ENCODE results near the gene RPS25.
"Not testable (repeated sequence)": the region's sequence is repeated elsewhere in the genome, so short reads cannot be mapped to it uniquely, and the experiment has no call there.

RPS25 gene

DNA sequence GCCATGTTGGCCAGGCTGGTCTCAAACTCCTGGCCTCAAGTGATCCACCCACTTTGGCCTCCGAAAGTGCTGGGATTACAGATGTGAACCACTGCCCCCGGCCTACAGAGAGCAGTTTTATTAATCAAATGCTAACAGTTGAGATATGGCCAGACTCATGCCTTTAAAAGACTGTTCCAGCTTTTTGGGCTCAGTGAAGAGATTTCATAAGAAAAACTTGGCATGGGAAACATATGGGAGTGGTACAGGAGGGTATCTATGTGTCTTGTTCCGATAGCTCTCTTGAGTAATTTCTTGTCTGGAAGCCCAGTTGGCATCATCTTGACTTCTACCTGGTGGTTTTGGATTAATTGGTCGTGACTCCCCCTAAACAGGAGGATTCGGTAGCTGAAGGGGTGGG is 20.7 kb upstream of the RPS25 start:
- TF ChIP-seq EZH2phosphoT487 (IDR thresholded peaks at IDR 0.05; ENCODE audit: low read length) (no peak), EZH2 (optimal IDR thresholded peaks at IDR 0.05; ENCODE audit: low read depth, low read length) (no peak)
- TF ChIP-seq, protein P1, sequence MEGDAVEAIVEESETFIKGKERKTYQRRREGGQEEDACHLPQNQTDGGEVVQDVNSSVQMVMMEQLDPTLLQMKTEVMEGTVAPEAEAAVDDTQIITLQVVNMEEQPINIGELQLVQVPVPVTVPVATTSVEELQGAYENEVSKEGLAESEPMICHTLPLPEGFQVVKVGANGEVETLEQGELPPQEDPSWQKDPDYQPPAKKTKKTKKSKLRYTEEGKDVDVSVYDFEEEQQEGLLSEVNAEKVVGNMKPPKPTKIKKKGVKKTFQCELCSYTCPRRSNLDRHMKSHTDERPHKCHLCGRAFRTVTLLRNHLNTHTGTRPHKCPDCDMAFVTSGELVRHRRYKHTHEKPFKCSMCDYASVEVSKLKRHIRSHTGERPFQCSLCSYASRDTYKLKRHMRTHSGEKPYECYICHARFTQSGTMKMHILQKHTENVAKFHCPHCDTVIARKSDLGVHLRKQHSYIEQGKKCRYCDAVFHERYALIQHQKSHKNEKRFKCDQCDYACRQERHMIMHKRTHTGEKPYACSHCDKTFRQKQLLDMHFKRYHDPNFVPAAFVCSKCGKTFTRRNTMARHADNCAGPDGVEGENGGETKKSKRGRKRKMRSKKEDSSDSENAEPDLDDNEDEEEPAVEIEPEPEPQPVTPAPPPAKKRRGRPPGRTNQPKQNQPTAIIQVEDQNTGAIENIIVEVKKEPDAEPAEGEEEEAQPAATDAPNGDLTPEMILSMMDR (IDR thresholded peaks at IDR 0.05; ENCODE audit: low read length): no peak
- no peak overlapping the region for H3K4me3 ChIP-seq (ENCODE audit: low read length)
- no peaks in the 10 kb centered on the region for H3K79me2 ChIP-seq (ENCODE audit: low read length)
- H3K9ac ChIP-seq (ENCODE audit: low read length): no peak overlapping the region
- H3K4me1 ChIP-seq (ENCODE audit: low read length): peaks cover 15% of the 10 kb centered on the region
- DNase-seq: no peak
- no peak overlapping the region for H2AFZ ChIP-seq (ENCODE audit: low read length)
- H3K36me3 ChIP-seq (replicated peaks; ENCODE audit: insufficient read depth, low read length): no peaks in the 10 kb centered on the region
- peaks cover 16% of the 10 kb centered on the region for H3F3A ChIP-seq (ENCODE audit: insufficient read depth, low read length)
- no peaks in the 10 kb centered on the region for H3K27me3 ChIP-seq (replicated peaks; ENCODE audit: insufficient read depth, low read length)
- no peak overlapping the region for H3K27ac ChIP-seq (ENCODE audit: low read length)
- H4K20me1 ChIP-seq (ENCODE audit: insufficient read depth, low read length): no peaks in the 10 kb centered on the region
- H3K9me2 ChIP-seq (replicated peaks; ENCODE audit: insufficient read depth, low read length): no peaks in the 10 kb centered on the region
- no peak overlapping the region for H3K4me2 ChIP-seq (ENCODE audit: low read depth, low read length)
- no peaks in the 10 kb centered on the region for H3K9me3 ChIP-seq (replicated peaks; ENCODE audit: insufficient read depth, low read length)

DNA sequence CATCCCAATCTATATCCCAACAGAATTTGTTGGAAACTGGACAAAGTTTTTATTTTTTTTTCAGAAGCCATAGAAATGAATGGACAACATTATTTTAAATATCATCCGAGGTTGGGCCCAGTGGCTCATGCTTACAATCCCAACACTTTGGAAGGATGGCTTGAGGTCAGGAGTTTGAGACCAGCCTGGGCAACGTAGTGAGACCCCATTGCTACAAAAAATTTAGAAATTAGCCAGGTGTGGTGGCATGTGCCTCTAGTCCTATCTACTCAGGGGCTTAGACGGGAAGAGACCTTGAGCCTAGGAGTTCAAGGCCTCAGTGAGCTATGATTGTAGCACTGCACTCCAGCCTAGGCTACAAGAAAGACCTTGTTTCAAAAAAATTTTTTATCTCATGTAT is 16.7 kb upstream of the RPS25 start:
- H3K9me3 ChIP-seq (replicated peaks; ENCODE audit: insufficient read depth, low read length): no peaks in the 10 kb centered on the region
- H4K20me1 ChIP-seq (ENCODE audit: insufficient read depth, low read length): no peaks in the 10 kb centered on the region
- no peak for TF ChIP-seq EZH2 (optimal IDR thresholded peaks at IDR 0.05; ENCODE audit: low read depth, low read length)
- no peaks in the 10 kb centered on the region for H3K27me3 ChIP-seq (replicated peaks; ENCODE audit: insufficient read depth, low read length)
- H3F3A ChIP-seq (ENCODE audit: insufficient read depth, low read length): peaks cover 3% of the 10 kb centered on the region
- H3K9me2 ChIP-seq (replicated peaks; ENCODE audit: insufficient read depth, low read length): no peaks in the 10 kb centered on the region
- H2AFZ ChIP-seq (ENCODE audit: low read length): no peak overlapping the region
- no peak overlapping the region for H3K27ac ChIP-seq (ENCODE audit: low read length)
- no peak for DNase-seq
- H3K36me3 ChIP-seq (replicated peaks; ENCODE audit: insufficient read depth, low read length): no peaks in the 10 kb centered on the region
- no peak overlapping the region for H3K9ac ChIP-seq (ENCODE audit: low read length)
- H3K4me3 ChIP-seq (ENCODE audit: low read length): no peak overlapping the region
- no peak overlapping the region for H3K4me2 ChIP-seq (ENCODE audit: low read depth, low read length)
- H3K79me2 ChIP-seq (ENCODE audit: low read length): peaks cover 8% of the 10 kb centered on the region
- no peaks in the 10 kb centered on the region for H3K4me1 ChIP-seq (ENCODE audit: low read length)

DNA sequence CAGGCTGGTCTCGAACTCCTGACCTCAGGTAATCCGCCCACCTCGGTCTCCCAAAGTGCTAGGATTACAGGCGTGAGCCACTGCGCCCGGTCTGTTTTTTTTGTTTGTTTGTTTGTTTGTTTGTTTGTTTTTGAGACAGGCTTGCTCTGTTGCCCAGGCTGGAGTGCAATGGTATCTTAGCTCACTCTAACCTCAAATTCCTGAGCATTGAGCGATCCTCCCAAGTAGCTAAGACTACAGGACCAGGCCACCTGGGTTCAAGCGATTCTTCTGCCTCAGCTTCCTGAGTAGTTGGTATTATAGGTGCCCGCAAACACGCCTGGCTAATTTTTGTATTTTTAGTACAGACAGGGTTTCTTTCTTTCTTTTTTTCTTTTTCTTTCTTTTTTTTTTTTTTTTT is 15.3 kb upstream of the RPS25 start:
- H3K9me2 ChIP-seq (replicated peaks; ENCODE audit: insufficient read depth, low read length); H3K27ac ChIP-seq (ENCODE audit: low read length); H3K4me2 ChIP-seq (ENCODE audit: low read depth, low read length); H3K9me3 ChIP-seq (replicated peaks; ENCODE audit: insufficient read depth, low read length); H4K20me1 ChIP-seq (ENCODE audit: insufficient read depth, low read length); H3K36me3 ChIP-seq (replicated peaks; ENCODE audit: insufficient read depth, low read length); H3K9ac ChIP-seq (ENCODE audit: low read length); H3K27me3 ChIP-seq (replicated peaks; ENCODE audit: insufficient read depth, low read length); DNase-seq; H2AFZ ChIP-seq (ENCODE audit: low read length); H3K4me3 ChIP-seq (ENCODE audit: low read length): not testable (repeated sequence)
- peaks cover 22% of the 10 kb centered on the region for H3K79me2 ChIP-seq (ENCODE audit: low read length)
- H3K4me1 ChIP-seq (ENCODE audit: low read length): peaks cover 12% of the 10 kb centered on the region
- peaks cover 15% of the 10 kb centered on the region for H3F3A ChIP-seq (ENCODE audit: insufficient read depth, low read length)

DNA sequence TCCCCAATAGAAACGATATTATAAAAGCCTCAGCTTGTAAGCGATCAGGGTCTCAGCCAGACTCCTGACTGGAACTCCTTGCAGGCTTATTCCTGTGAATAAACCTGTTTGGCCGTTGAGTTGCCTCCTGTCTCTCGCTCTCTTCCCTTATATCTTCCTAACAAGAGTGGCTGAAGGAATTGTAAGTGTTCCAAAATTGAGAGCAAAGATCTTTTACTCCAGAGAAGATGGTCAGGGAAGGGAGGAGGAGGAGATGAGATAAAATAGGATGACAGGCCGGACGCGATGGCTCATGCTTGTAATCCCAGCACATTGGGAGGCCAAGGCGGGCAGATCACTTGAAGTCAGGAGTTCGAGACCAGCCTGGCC is 13.8 kb upstream of the RPS25 start:
- peaks cover 38% of the 10 kb centered on the region for H3K79me2 ChIP-seq (ENCODE audit: low read length)
- H3K36me3 ChIP-seq (replicated peaks; ENCODE audit: insufficient read depth, low read length): no peaks in the 10 kb centered on the region
- H3K9ac ChIP-seq (ENCODE audit: low read length): no peak overlapping the region
- H3K27ac ChIP-seq (ENCODE audit: low read length): no peak overlapping the region
- H3K4me1 ChIP-seq (ENCODE audit: low read length): peaks cover 20% of the 10 kb centered on the region
- H3F3A ChIP-seq (ENCODE audit: insufficient read depth, low read length): peaks cover 15% of the 10 kb centered on the region
- no peak overlapping the region for H3K4me3 ChIP-seq (ENCODE audit: low read length)
- no peaks in the 10 kb centered on the region for H3K9me2 ChIP-seq (replicated peaks; ENCODE audit: insufficient read depth, low read length)
- H3K9me3 ChIP-seq (replicated peaks; ENCODE audit: insufficient read depth, low read length): no peaks in the 10 kb centered on the region
- H3K4me2 ChIP-seq (ENCODE audit: low read depth, low read length): no peak overlapping the region
- no peaks in the 10 kb centered on the region for H3K27me3 ChIP-seq (replicated peaks; ENCODE audit: insufficient read depth, low read length)
- no peaks in the 10 kb centered on the region for H4K20me1 ChIP-seq (ENCODE audit: insufficient read depth, low read length)
- H2AFZ ChIP-seq (ENCODE audit: low read length): peak overlapping the region; percentile 27; the same call in 1 of the 2 replicates
- TF ChIP-seq, protein P1 (IDR thresholded peaks at IDR 0.05; ENCODE audit: low read length): no peak
- TF ChIP-seq EZH2phosphoT487 (IDR thresholded peaks at IDR 0.05; ENCODE audit: low read length): no peak
- no peak for TF ChIP-seq EZH2 (optimal IDR thresholded peaks at IDR 0.05; ENCODE audit: low read depth, low read length)
- no peak for DNase-seq
